ENCODE measurements around the gene FAM98A. TPM values are rescaled to one million over a fixed set of nuclear protein-coding genes. Genes with fewer than 3 reads are reported as not detected.

Gene FAM98A
- total RNA-seq, 1 donor from 2014 or later, result 40.5 TPM

DNA sequence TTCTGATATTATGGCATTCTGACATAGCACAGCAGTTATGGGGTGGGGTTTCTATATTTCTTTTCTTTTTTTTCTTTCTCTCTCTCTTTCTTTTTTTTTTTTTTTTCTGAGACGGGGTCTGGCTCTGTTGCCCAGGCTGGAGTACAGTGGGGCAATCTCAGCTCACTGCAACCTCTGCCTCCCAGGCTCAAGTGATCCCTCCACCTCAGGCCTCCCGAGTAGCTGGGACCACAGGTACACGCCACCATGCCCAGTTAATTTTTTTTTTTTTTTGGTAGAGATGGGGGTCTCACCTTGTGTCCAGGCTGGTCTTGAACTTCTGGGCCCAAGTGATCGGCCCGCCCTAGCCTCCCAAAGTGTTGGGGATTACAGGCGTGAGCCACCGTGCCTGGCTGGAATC, 7.5 kb upstream of the FAM98A start:
- no peaks in the 10 kb centered on the region for H3K27me3 Mint-ChIP-seq
- ChIA-PET CTCF (no interaction called here), POLR2A (no interaction called here)
- H3K4me3 Mint-ChIP-seq, result no peak overlapping the region
- no peak overlapping the region for H3K27ac Mint-ChIP-seq
- TF ChIP-seq, protein P1, sequence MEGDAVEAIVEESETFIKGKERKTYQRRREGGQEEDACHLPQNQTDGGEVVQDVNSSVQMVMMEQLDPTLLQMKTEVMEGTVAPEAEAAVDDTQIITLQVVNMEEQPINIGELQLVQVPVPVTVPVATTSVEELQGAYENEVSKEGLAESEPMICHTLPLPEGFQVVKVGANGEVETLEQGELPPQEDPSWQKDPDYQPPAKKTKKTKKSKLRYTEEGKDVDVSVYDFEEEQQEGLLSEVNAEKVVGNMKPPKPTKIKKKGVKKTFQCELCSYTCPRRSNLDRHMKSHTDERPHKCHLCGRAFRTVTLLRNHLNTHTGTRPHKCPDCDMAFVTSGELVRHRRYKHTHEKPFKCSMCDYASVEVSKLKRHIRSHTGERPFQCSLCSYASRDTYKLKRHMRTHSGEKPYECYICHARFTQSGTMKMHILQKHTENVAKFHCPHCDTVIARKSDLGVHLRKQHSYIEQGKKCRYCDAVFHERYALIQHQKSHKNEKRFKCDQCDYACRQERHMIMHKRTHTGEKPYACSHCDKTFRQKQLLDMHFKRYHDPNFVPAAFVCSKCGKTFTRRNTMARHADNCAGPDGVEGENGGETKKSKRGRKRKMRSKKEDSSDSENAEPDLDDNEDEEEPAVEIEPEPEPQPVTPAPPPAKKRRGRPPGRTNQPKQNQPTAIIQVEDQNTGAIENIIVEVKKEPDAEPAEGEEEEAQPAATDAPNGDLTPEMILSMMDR (IDR thresholded peaks at IDR 0.05), result no peak
- no peaks in the 10 kb centered on the region for H3K9me3 Mint-ChIP-seq
- no peak for DNase-seq
- intact Hi-C loops (cut with micrococcal nuclease), result no loop called here
- no peak for ATAC-seq (ENCODE audit: low read depth)
- no peaks in the 10 kb centered on the region for H3K36me3 Mint-ChIP-seq (ENCODE audit: low read depth)
- H3K4me1 Mint-ChIP-seq, result no peaks in the 10 kb centered on the region

GRCh38 chr2:33606100-33606499, 7.0 kb upstream of the FAM98A start:
- no peak overlapping the region for H3K4me3 Mint-ChIP-seq

DNA sequence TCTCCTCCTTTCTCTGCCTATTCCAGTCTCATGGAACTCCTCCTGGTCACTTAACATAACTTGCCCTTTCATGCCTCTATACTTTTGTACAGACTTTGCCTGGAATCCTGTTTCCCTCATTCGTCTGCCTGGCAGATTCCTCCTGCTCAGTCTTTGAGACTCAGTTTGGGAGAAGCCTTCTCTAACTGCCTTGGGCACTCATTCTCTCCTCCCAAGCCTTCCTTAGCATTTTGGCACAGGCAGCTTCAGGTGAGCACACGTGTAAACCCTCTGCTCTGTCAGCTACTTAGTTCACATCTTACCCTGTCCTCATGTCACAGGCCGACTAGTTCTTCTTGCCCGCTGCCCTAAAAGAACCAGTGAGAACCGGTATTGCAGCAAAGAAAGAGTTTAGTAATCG, 6.0 kb upstream of the FAM98A start:
- Mint-ChIP-seq H3K27ac (no peak overlapping the region), H3K9me3 (no peaks in the 10 kb centered on the region), H3K4me3 (no peak overlapping the region), H3K27me3 (no peaks in the 10 kb centered on the region), H3K36me3 (ENCODE audit: low read depth) (no peaks in the 10 kb centered on the region), H3K4me1 (no peaks in the 10 kb centered on the region)
- ChIA-PET POLR2A (no interaction called here), CTCF (no interaction called here)
- TF ChIP-seq, protein P1 (IDR thresholded peaks at IDR 0.05), result no peak
- ATAC-seq (ENCODE audit: low read depth) (no peak), DNase-seq (no peak)
- intact Hi-C loops (cut with micrococcal nuclease), result no loop called here

More at GRCh38 chr2:33606100-33606499, 7.0 kb upstream of the FAM98A start:
- H3K27me3 Mint-ChIP-seq, result no peaks in the 10 kb centered on the region
- intact Hi-C loops (cut with micrococcal nuclease), result no loop called here
- H3K4me1 Mint-ChIP-seq, result no peaks in the 10 kb centered on the region
- no peak for ATAC-seq (ENCODE audit: low read depth)
- H3K27ac Mint-ChIP-seq, result no peak overlapping the region
- no peaks in the 10 kb centered on the region for H3K36me3 Mint-ChIP-seq (ENCODE audit: low read depth)
- POLR2A ChIA-PET, result no interaction called here
- CTCF ChIA-PET, result no interaction called here
- TF ChIP-seq, protein P1 (IDR thresholded peaks at IDR 0.05), result no peak
- no peak for DNase-seq
- H3K9me3 Mint-ChIP-seq, result no peaks in the 10 kb centered on the region

- CTCF ChIA-PET, result no interaction called here
- TF ChIP-seq, protein P1 (IDR thresholded peaks at IDR 0.05), result no peak
Observed at GRCh38 chr2:33603416-33603815, 4.3 kb upstream of the FAM98A start.

GRCh38 chr2:33602201-33602830, 3.2 kb upstream of the FAM98A start:
- CTCF ChIA-PET, result no interaction called here
- peaks cover 9% of the 10 kb centered on the region for H3K36me3 Mint-ChIP-seq (ENCODE audit: low read depth)
- H3K4me3 Mint-ChIP-seq, result no peak overlapping the region
- no peak for ATAC-seq (ENCODE audit: low read depth)
- no peak for DNase-seq
- H3K27ac Mint-ChIP-seq, result no peak overlapping the region
- intact Hi-C loops (cut with micrococcal nuclease), result no loop called here
- POLR2A ChIA-PET, result no interaction called here
- no peaks in the 10 kb centered on the region for H3K9me3 Mint-ChIP-seq
- H3K27me3 Mint-ChIP-seq, result no peaks in the 10 kb centered on the region
- H3K4me1 Mint-ChIP-seq, result peaks cover 23% of the 10 kb centered on the region
- TF ChIP-seq, protein P1 (IDR thresholded peaks at IDR 0.05), result no peak

More at GRCh38 chr2:33603416-33603815, 4.3 kb upstream of the FAM98A start:
- no peaks in the 10 kb centered on the region for H3K27me3 Mint-ChIP-seq
- peaks cover 8% of the 10 kb centered on the region for H3K36me3 Mint-ChIP-seq (ENCODE audit: low read depth)
- peaks cover 14% of the 10 kb centered on the region for H3K4me1 Mint-ChIP-seq
- ATAC-seq (ENCODE audit: low read depth), result no peak
- H3K9me3 Mint-ChIP-seq, result no peaks in the 10 kb centered on the region
- POLR2A ChIA-PET, result no interaction called here
- no peak overlapping the region for H3K4me3 Mint-ChIP-seq
- intact Hi-C loops (cut with micrococcal nuclease), result no loop called here
- DNase-seq, result no peak
- no peak overlapping the region for H3K27ac Mint-ChIP-seq
